Duodenal mucosa (tissue), 2 donors: Measurements from ENCODE around the gene RAD23B.

ENCODE experiments used
- H3K27ac ChIP-seq: one replicate; pipeline ENCODE4 v1.7.0; 2013; ENCODE audit warnings: low read depth, low read length
- H3K27me3 ChIP-seq, 2 donors: one replicate each; pipeline ENCODE4 v1.7.0; 2013; ENCODE audit warnings: low read length in 2 of 2, control low read depth in 1 of 2; ENCODE audit not compliant: insufficient read depth in 2 of 2, control insufficient read depth in 1 of 2
- H3K36me3 ChIP-seq, 2 donors: one replicate each; pipeline ENCODE4 v1.7.0; 2013; ENCODE audit warnings: low read length in 2 of 2, control low read depth in 1 of 2; ENCODE audit not compliant: insufficient read depth in 2 of 2, control insufficient read depth in 1 of 2
- H3K4me1 ChIP-seq, 2 donors: one replicate each; pipeline ENCODE4 v1.7.0; 2013; ENCODE audit warnings: low read length in 2 of 2, control low read depth in 1 of 2; ENCODE audit not compliant: insufficient read depth in 2 of 2, control insufficient read depth in 1 of 2
- H3K4me3 ChIP-seq, 2 donors: one replicate each; pipeline ENCODE4 v1.7.0; 2013; ENCODE audit warnings: low read length in 2 of 2, low read depth in 1 of 2
- H3K9ac ChIP-seq, 2 donors: one replicate each; pipeline ENCODE4 v1.7.0; 2013; ENCODE audit warnings: low read length in 2 of 2, low read depth in 1 of 2
- H3K9me3 ChIP-seq, 2 donors: one replicate each; pipeline ENCODE4 v1.7.0; 2013; ENCODE audit warnings: low read length in 2 of 2, control low read depth in 1 of 2; ENCODE audit not compliant: control insufficient read depth in 1 of 2

RAD23B gene

DNA sequence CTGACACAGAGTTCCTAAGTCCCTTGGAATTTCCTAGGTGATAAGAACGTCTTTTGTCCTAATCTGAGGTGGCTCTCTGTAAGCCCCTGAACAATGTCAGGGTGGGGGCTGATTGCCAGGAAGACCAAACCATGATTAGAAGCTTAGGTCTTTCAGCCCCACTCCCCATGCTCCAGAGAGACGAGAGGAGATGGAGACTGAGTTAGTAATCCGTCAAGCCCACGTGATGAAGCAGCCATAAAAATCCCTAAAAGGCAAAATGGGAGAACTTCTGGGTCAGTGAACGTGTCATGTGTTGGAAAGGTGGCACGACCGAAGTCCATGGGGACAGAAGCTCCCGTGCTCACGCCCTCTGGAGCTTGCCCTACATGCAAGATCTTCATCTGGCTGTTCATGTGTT lies 85.6 kb downstream of the RAD23B start:
- Histone ChIP-seq H3K27ac (no peak overlapping the region), H3K36me3 (no peaks in the 10 kb centered on the region), H3K9me3 (no peaks in the 10 kb centered on the region), H3K4me1 (peaks cover 0 to 8% of the 10 kb centered on the region in 2 donors), H3K9ac (no peak overlapping the region), H3K4me3 (no peak overlapping the region), H3K27me3 (no peaks in the 10 kb centered on the region)

DNA sequence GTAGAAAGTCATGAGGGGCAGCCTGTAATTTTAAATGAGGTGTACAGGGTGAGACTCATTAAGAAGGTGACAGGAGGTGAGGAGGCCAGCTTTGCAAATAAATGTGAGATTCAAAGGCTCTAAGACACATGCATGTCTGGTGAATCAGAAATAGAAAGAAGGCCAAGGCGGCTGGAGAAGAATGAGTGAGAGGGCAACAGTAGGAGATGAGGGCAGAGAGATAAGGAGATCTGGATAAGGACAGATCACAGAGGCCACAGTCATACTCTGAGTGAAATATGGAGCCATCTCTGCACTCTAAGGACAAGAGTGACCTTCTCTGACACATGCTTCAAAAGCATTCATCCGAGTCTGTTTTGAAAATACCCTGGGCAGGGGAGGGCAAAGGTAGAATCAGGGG lies 90.7 kb downstream of the RAD23B start:
- H3K36me3 ChIP-seq, result no peaks in the 10 kb centered on the region
- no peaks in the 10 kb centered on the region for H3K9me3 ChIP-seq
- no peak overlapping the region for H3K4me3 ChIP-seq

DNA sequence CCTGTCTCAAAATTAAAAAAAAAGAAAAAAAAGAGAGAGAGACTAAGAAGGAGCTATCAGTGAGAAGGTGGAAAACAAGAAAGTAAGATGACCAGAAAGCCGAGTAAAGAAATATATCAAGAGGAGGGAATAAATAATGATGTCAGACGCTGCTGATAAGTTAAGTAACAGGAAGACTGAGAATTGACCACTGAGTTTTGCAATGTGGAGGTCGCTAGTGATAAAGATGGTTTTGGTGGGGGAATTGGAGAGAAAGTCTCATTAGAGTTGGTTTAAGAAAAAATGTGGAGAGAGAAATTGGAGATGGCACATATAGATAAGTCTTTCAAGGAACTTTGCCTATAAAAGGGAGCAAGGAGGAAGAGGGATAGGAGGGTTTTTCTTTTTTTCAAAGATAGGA lies 91.9 kb downstream of the RAD23B start:
- Histone ChIP-seq H3K27me3 (no peaks in the 10 kb centered on the region), H3K9me3 (no peaks in the 10 kb centered on the region), H3K27ac (no peak overlapping the region), H3K4me1 (no peaks in the 10 kb centered on the region), H3K9ac (no peak overlapping the region), H3K36me3 (no peaks in the 10 kb centered on the region), H3K4me3 (no peak overlapping the region)

More for the DNA sequence above, 90.7 kb downstream of the RAD23B start:
- H3K4me1 ChIP-seq, result peaks cover 0 to 5% of the 10 kb centered on the region in 2 donors
- no peak overlapping the region for H3K27ac ChIP-seq
- H3K9ac ChIP-seq, result no peak overlapping the region
- no peaks in the 10 kb centered on the region for H3K27me3 ChIP-seq

DNA sequence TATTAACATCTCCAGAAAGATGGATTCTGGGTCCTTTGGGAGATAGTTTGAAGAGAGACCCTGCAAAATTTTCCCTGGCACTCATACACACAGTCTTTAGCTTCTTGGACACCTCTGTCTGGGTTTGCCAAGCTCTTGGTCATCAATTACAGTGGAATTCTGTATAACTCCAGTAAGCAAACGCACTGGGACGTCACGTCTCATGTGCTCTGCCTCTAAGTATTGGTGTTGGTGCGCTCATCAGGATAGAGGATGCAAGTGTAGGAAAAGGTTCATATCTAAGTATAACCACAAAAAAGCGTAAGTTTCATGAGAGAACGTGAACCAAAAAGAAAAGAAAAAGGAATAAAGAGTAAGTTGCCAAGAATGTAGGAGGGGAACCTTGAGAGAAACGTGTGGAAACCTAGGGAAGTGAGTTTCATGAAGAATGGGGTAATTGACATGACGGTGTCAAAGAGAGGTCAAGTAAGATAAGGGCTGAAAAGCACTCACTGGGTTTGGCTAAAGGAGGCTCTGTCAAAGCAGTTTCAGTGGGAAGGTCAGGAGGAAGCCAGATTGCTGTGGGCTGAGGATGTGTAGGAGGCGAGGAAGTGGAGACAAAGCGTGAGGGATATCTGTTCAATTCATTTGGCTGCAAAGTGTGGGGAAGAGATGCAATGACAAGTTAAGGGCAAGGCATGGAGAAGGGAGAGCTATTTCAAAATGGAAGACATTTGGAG lies 92.7 kb downstream of the RAD23B start:
- no peak overlapping the region for H3K4me3 ChIP-seq
- no peak overlapping the region for H3K9ac ChIP-seq
- no peaks in the 10 kb centered on the region for H3K4me1 ChIP-seq
- H3K27me3 ChIP-seq, result no peaks in the 10 kb centered on the region
- no peaks in the 10 kb centered on the region for H3K9me3 ChIP-seq
- no peaks in the 10 kb centered on the region for H3K36me3 ChIP-seq
- H3K27ac ChIP-seq, result no peak overlapping the region

DNA sequence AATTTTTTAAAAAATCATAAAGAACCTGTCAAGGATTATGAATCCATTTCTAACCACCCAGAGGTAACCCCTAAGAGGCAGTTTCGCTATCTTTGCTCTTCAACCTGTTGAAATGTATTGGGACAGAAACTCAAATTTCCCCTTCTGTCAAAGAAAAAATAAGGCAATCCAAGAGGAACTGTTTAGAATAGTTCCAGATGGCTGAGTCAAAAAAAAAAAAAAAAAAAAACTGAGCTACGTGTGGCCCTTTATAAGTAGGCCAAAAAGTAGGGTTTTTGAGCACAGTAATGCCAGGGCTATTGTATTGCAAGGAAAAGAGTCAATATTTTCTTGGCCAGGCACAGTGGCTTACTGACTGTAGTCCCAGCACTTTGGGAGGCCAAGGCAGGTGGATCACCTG lies 94.9 kb downstream of the RAD23B start:
- Histone ChIP-seq H3K4me3 (no peak overlapping the region), H3K9me3 (no peaks in the 10 kb centered on the region), H3K27me3 (no peaks in the 10 kb centered on the region), H3K4me1 (no peaks in the 10 kb centered on the region), H3K27ac (no peak overlapping the region), H3K9ac (no peak overlapping the region), H3K36me3 (no peaks in the 10 kb centered on the region)
